C4-2B (cell line): ENCODE results near the gene TMED4.

ENCODE experiments used
- CTCF ChIP-seq: fragments of 450-650 bp; conservative IDR thresholded peaks from 2 replicates; pipeline ENCODE4 v1.5.1; 2017; ENCODE audit warnings: mild to moderate bottlenecking
- ZFX ChIP-seq: fragments of 450-650 bp; IDR thresholded peaks from 2 replicates; pipeline ENCODE4 v1.6.1; 2017

GRCh38 chr7:44617225-44617890 lies 35.3 kb upstream of the TMED4 start:
- TF ChIP-seq CTCF (no peak), ZFX (no peak)
